ENCODE results near the gene CHCHD6. TPM values are rescaled to one million over a fixed set of nuclear protein-coding genes. Genes with fewer than 3 reads are reported as not detected.

The CHCHD6 gene
- total and polyA plus RNA-seq, 5 donors from 2014 or later = 5.6 to 10.5 (median 8.1) TPM

- DNase-seq = no peak
- H3K36me3 ChIP-seq (ENCODE audit: control insufficient read depth, insufficient read depth, low read length) = no peaks in the 10 kb centered on the region
- H3K27ac ChIP-seq (ENCODE audit: insufficient read depth, low read length, poor library complexity, severe bottlenecking) = no peak overlapping the region
- H3K4me1 ChIP-seq (ENCODE audit: control insufficient read depth, insufficient read depth, low read length, poor library complexity, severe bottlenecking) = peaks cover 8% of the 10 kb centered on the region
- Mint-ChIP-seq H3K36me3 (peaks cover 20% of the 10 kb centered on the region), H3K27me3 (peaks cover 4% of the 10 kb centered on the region), H3K27ac (no peak overlapping the region), H3K4me1 (peaks cover 0 to 11% (median 8%) of the 10 kb centered on the region in 4 donors), H3K4me3 (no peak overlapping the region), H3K9me3 (no peaks in the 10 kb centered on the region)
- no peaks in the 10 kb centered on the region for H3K9me3 ChIP-seq (ENCODE audit: control insufficient read depth in 2 of 2, low read length in 2 of 2)
- H3K27me3 ChIP-seq (ENCODE audit: control insufficient read depth, insufficient read depth, low read length) = no peaks in the 10 kb centered on the region
- H3K4me3 ChIP-seq (ENCODE audit: low read depth, low read length) = no peak overlapping the region
- ATAC-seq (ENCODE audit: low read depth in 2 of 2) = no peak
These were observed 187.1 kb downstream of the CHCHD6 start for GRCh38 chr3:126891141-126891540.

GRCh38 chr3:126891791-126892190 lies 187.8 kb downstream of the CHCHD6 start:
- Mint-ChIP-seq H3K27me3 (peaks cover 4% of the 10 kb centered on the region), H3K4me3 (no peak overlapping the region), H3K4me1 (peaks cover 0 to 11% (median 8%) of the 10 kb centered on the region in 4 donors), H3K36me3 (peaks cover 16% of the 10 kb centered on the region), H3K27ac (peak overlapping the region in 1 of 3 donors; percentile 25), H3K9me3 (no peaks in the 10 kb centered on the region)
- H3K36me3 ChIP-seq (ENCODE audit: control insufficient read depth, insufficient read depth, low read length) = no peaks in the 10 kb centered on the region
- no peaks in the 10 kb centered on the region for H3K9me3 ChIP-seq (ENCODE audit: control insufficient read depth in 2 of 2, low read length in 2 of 2)
- H3K27ac ChIP-seq (ENCODE audit: insufficient read depth, low read length, poor library complexity, severe bottlenecking) = no peak overlapping the region
- no peak for ATAC-seq (ENCODE audit: low read depth in 2 of 2)
- H3K27me3 ChIP-seq (ENCODE audit: control insufficient read depth, insufficient read depth, low read length) = no peaks in the 10 kb centered on the region
- peaks cover 8% of the 10 kb centered on the region for H3K4me1 ChIP-seq (ENCODE audit: control insufficient read depth, insufficient read depth, low read length, poor library complexity, severe bottlenecking)
- DNase-seq = no peak
- H3K4me3 ChIP-seq (ENCODE audit: low read depth, low read length) = no peak overlapping the region

- no peak overlapping the region for H3K27ac ChIP-seq (ENCODE audit: insufficient read depth, low read length, poor library complexity, severe bottlenecking)
- H3K27ac Mint-ChIP-seq = peak overlapping the region in 2 of 3 donors; percentile 11 to 54
- H3K27me3 Mint-ChIP-seq = peaks cover 4% of the 10 kb centered on the region
These were observed 189.6 kb downstream of the CHCHD6 start for GRCh38 chr3:126893651-126894050.

GRCh38 chr3:126894475-126894874 lies 190.4 kb downstream of the CHCHD6 start:
- Mint-ChIP-seq H3K27ac (no peak overlapping the region), H3K4me1 (peaks cover 0 to 4% (median 0%) of the 10 kb centered on the region in 4 donors), H3K27me3 (peaks cover 4% of the 10 kb centered on the region), H3K9me3 (no peaks in the 10 kb centered on the region), H3K4me3 (no peak overlapping the region), H3K36me3 (peaks cover 14% of the 10 kb centered on the region)
- no peak overlapping the region for H3K4me3 ChIP-seq (ENCODE audit: low read depth, low read length)
- DNase-seq (no peak), ATAC-seq (ENCODE audit: low read depth in 2 of 2) (no peak)
- no peak overlapping the region for H3K27ac ChIP-seq (ENCODE audit: insufficient read depth, low read length, poor library complexity, severe bottlenecking)
- H3K27me3 ChIP-seq (ENCODE audit: control insufficient read depth, insufficient read depth, low read length) = no peaks in the 10 kb centered on the region
- no peaks in the 10 kb centered on the region for H3K36me3 ChIP-seq (ENCODE audit: control insufficient read depth, insufficient read depth, low read length)
- H3K9me3 ChIP-seq (ENCODE audit: control insufficient read depth in 2 of 2, low read length in 2 of 2) = no peaks in the 10 kb centered on the region
- H3K4me1 ChIP-seq (ENCODE audit: control insufficient read depth, insufficient read depth, low read length, poor library complexity, severe bottlenecking) = no peaks in the 10 kb centered on the region

More at GRCh38 chr3:126893651-126894050, 189.6 kb downstream of the CHCHD6 start:
- Histone ChIP-seq H3K27me3 (ENCODE audit: control insufficient read depth, insufficient read depth, low read length) (no peaks in the 10 kb centered on the region), H3K4me1 (ENCODE audit: control insufficient read depth, insufficient read depth, low read length, poor library complexity, severe bottlenecking) (no peaks in the 10 kb centered on the region), H3K4me3 (ENCODE audit: low read depth, low read length) (no peak overlapping the region), H3K36me3 (ENCODE audit: control insufficient read depth, insufficient read depth, low read length) (no peaks in the 10 kb centered on the region), H3K9me3 (ENCODE audit: control insufficient read depth in 2 of 2, low read length in 2 of 2) (no peaks in the 10 kb centered on the region)
- Mint-ChIP-seq H3K36me3 (peaks cover 13% of the 10 kb centered on the region), H3K9me3 (no peaks in the 10 kb centered on the region), H3K4me1 (peaks cover 0 to 4% (median under 1%) of the 10 kb centered on the region in 4 donors), H3K4me3 (no peak overlapping the region)
- ATAC-seq (ENCODE audit: low read depth in 2 of 2) (no peak), DNase-seq (no peak)

- Histone ChIP-seq H3K4me3 (ENCODE audit: low read depth, low read length) (no peak overlapping the region), H3K27ac (ENCODE audit: insufficient read depth, low read length, poor library complexity, severe bottlenecking) (no peak overlapping the region), H3K4me1 (ENCODE audit: control insufficient read depth, insufficient read depth, low read length, poor library complexity, severe bottlenecking) (no peaks in the 10 kb centered on the region), H3K9me3 (ENCODE audit: control insufficient read depth in 2 of 2, low read length in 2 of 2) (no peaks in the 10 kb centered on the region), H3K27me3 (ENCODE audit: control insufficient read depth, insufficient read depth, low read length) (no peaks in the 10 kb centered on the region), H3K36me3 (ENCODE audit: control insufficient read depth, insufficient read depth, low read length) (no peaks in the 10 kb centered on the region)
- Mint-ChIP-seq H3K9me3 (no peaks in the 10 kb centered on the region), H3K4me3 (no peak overlapping the region), H3K4me1 (peaks cover 0 to 6% (median 0%) of the 10 kb centered on the region in 4 donors), H3K27ac (no peak overlapping the region), H3K27me3 (peaks cover 4% of the 10 kb centered on the region), H3K36me3 (peaks cover 16% of the 10 kb centered on the region)
- ATAC-seq (ENCODE audit: low read depth in 2 of 2) = no peak
- no peak for DNase-seq
These were observed 191.4 kb downstream of the CHCHD6 start for GRCh38 chr3:126895178-126896066.

- H3K27me3 Mint-ChIP-seq = peaks cover 4% of the 10 kb centered on the region
- Histone ChIP-seq H3K27me3 (ENCODE audit: control insufficient read depth, insufficient read depth, low read length) (no peaks in the 10 kb centered on the region), H3K27ac (ENCODE audit: insufficient read depth, low read length, poor library complexity, severe bottlenecking) (no peak overlapping the region), H3K4me1 (ENCODE audit: control insufficient read depth, insufficient read depth, low read length, poor library complexity, severe bottlenecking) (no peaks in the 10 kb centered on the region), H3K9me3 (ENCODE audit: control insufficient read depth in 2 of 2, low read length in 2 of 2) (no peaks in the 10 kb centered on the region), H3K36me3 (ENCODE audit: control insufficient read depth, insufficient read depth, low read length) (no peaks in the 10 kb centered on the region), H3K4me3 (ENCODE audit: low read depth, low read length) (no peak overlapping the region)
- H3K9me3 Mint-ChIP-seq = no peaks in the 10 kb centered on the region
- DNase-seq = no peak
- peaks cover 0 to 6% (median 0%) of the 10 kb centered on the region in 4 donors for H3K4me1 Mint-ChIP-seq
- ATAC-seq (ENCODE audit: low read depth in 2 of 2) = no peak
- peak overlapping the region in 1 of 3 donors; percentile 13 for H3K27ac Mint-ChIP-seq
- H3K4me3 Mint-ChIP-seq = no peak overlapping the region
- H3K36me3 Mint-ChIP-seq = peaks cover 15% of the 10 kb centered on the region
These were observed 192.0 kb downstream of the CHCHD6 start for GRCh38 chr3:126896067-126896441.

- no peak for DNase-seq
- no peaks in the 10 kb centered on the region for H3K27me3 ChIP-seq (ENCODE audit: control insufficient read depth, insufficient read depth, low read length)
- no peaks in the 10 kb centered on the region for H3K9me3 ChIP-seq (ENCODE audit: control insufficient read depth in 2 of 2, low read length in 2 of 2)
- peaks cover 0 to 8% (median 0%) of the 10 kb centered on the region in 4 donors for H3K4me1 Mint-ChIP-seq
- H3K27ac ChIP-seq (ENCODE audit: insufficient read depth, low read length, poor library complexity, severe bottlenecking) = no peak overlapping the region
- H3K9me3 Mint-ChIP-seq = no peaks in the 10 kb centered on the region
- no peaks in the 10 kb centered on the region for H3K36me3 ChIP-seq (ENCODE audit: control insufficient read depth, insufficient read depth, low read length)
- no peak overlapping the region for H3K4me3 Mint-ChIP-seq
- peaks cover 11% of the 10 kb centered on the region for H3K36me3 Mint-ChIP-seq
- H3K4me3 ChIP-seq (ENCODE audit: low read depth, low read length) = no peak overlapping the region
- no peak for ATAC-seq (ENCODE audit: low read depth in 2 of 2)
- H3K27ac Mint-ChIP-seq = no peak overlapping the region
- H3K27me3 Mint-ChIP-seq = peaks cover 4% of the 10 kb centered on the region
- H3K4me1 ChIP-seq (ENCODE audit: control insufficient read depth, insufficient read depth, low read length, poor library complexity, severe bottlenecking) = no peaks in the 10 kb centered on the region
These were observed 192.9 kb downstream of the CHCHD6 start for GRCh38 chr3:126896968-126897367.

GRCh38 chr3:126897943-126898342 lies 193.9 kb downstream of the CHCHD6 start:
- Histone ChIP-seq H3K36me3 (ENCODE audit: control insufficient read depth, insufficient read depth, low read length) (no peaks in the 10 kb centered on the region), H3K4me1 (ENCODE audit: control insufficient read depth, insufficient read depth, low read length, poor library complexity, severe bottlenecking) (no peaks in the 10 kb centered on the region), H3K9me3 (ENCODE audit: control insufficient read depth in 2 of 2, low read length in 2 of 2) (no peaks in the 10 kb centered on the region), H3K27ac (ENCODE audit: insufficient read depth, low read length, poor library complexity, severe bottlenecking) (no peak overlapping the region), H3K27me3 (ENCODE audit: control insufficient read depth, insufficient read depth, low read length) (no peaks in the 10 kb centered on the region), H3K4me3 (ENCODE audit: low read depth, low read length) (no peak overlapping the region)
- H3K27ac Mint-ChIP-seq = peak overlapping the region in 1 of 3 donors; percentile 16
- ATAC-seq (ENCODE audit: low read depth in 2 of 2) = no peak
- peaks cover 6% of the 10 kb centered on the region for H3K36me3 Mint-ChIP-seq
- H3K4me3 Mint-ChIP-seq = no peak overlapping the region
- no peaks in the 10 kb centered on the region for H3K9me3 Mint-ChIP-seq
- peaks cover 4% of the 10 kb centered on the region for H3K27me3 Mint-ChIP-seq
- peaks cover 0 to 8% (median 0%) of the 10 kb centered on the region in 4 donors for H3K4me1 Mint-ChIP-seq
- no peak for DNase-seq

Data from CD4-positive, CD25-positive, alpha-beta regulatory T cell (primary cell).